BLaER1 treated with 17β-estradiol and CSF1 and Interleukin-3, amounts not matched to agents 10 nM and 100 nM (cell line): ENCODE data around the gene CDKN3.

Experiments used
- H3K27ac ChIP-seq, 11 experiments: shearing (Covaris generic); formaldehyde crosslinking; 2 replicates each; pipeline ENCODE4 v1.8.1; 2022
- H3K27me3 ChIP-seq, 11 experiments: shearing (Covaris generic); formaldehyde crosslinking; 2 replicates each; pipeline ENCODE4 v1.8.1; 2022
- H3K36me3 ChIP-seq, 11 experiments: shearing (Covaris generic); formaldehyde crosslinking; 2 replicates each; pipeline ENCODE4 v1.8.1; 2022
- H3K4me1 ChIP-seq, 10 experiments: shearing (Covaris generic); formaldehyde crosslinking; 2 replicates each; pipeline ENCODE4 v1.8.1; 2022
- H3K4me2 ChIP-seq, 11 experiments: shearing (Covaris generic); formaldehyde crosslinking; 2 replicates each; pipeline ENCODE4 v1.8.1; 2022
- H3K4me3 ChIP-seq, 10 experiments: shearing (Covaris generic); formaldehyde crosslinking; 2 replicates each; pipeline ENCODE4 v1.8.1; 2022
- H3K9ac ChIP-seq, 11 experiments: shearing (Covaris generic); formaldehyde crosslinking; 2 replicates each; pipeline ENCODE4 v1.8.1; 2022
- H3K9me3 ChIP-seq, 11 experiments: shearing (Covaris generic); formaldehyde crosslinking; replicated peaks in 1 of 11; 2 replicates each; pipeline ENCODE4 v1.8.1; 2022
- H4K20me1 ChIP-seq, 11 experiments: shearing (Covaris generic); formaldehyde crosslinking; 2 replicates each; pipeline ENCODE4 v1.8.1; 2022
- Cebpa-rat ChIP-seq, 11 experiments: shearing (Covaris generic); IDR thresholded peaks; 2 replicates each; pipeline ENCODE4 v1.8.1; 2022

Gene CDKN3

DNA sequence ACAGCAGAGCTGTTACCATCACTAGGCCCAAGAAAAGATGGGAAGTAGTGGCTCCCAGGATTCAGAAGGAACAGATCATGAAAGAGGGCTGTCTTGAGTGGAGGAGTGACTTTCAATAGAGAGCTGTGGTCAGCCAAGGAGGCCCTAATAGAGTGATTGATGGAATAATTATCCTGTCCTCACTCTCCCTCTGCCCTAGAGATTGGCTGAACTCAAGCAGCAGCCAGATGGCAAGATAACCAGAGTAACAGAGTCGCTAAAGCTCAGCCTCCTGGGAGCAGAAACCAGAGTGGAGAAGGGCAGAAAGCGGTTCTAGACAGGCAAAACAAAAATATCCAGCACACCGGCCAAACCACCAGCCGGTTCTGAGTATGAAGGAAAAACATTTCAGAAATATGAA is 68.8 kb downstream of the CDKN3 start:
- no peak overlapping the region for H3K9ac ChIP-seq
- no peaks in the 10 kb centered on the region for H4K20me1 ChIP-seq
- H3K4me1 ChIP-seq, result peaks cover 0 to 4% (median 0%) of the 10 kb centered on the region in 10 experiments; a peak in 1 of 20 replicates
- no peak for TF ChIP-seq Cebpa-rat (IDR thresholded peaks at IDR 0.05)
- H3K27ac ChIP-seq, result no peak overlapping the region
- H3K4me3 ChIP-seq, result no peak overlapping the region
- H3K27me3 ChIP-seq, result no peaks in the 10 kb centered on the region
- peaks cover 0 to 37% (median 0%) of the 10 kb centered on the region in 11 experiments; a peak in 8 of 22 replicates for H3K36me3 ChIP-seq
- peaks cover 19 to 33% (median 25%) of the 10 kb centered on the region in 11 experiments for H3K9me3 ChIP-seq
- no peak overlapping the region for H3K4me2 ChIP-seq

DNA sequence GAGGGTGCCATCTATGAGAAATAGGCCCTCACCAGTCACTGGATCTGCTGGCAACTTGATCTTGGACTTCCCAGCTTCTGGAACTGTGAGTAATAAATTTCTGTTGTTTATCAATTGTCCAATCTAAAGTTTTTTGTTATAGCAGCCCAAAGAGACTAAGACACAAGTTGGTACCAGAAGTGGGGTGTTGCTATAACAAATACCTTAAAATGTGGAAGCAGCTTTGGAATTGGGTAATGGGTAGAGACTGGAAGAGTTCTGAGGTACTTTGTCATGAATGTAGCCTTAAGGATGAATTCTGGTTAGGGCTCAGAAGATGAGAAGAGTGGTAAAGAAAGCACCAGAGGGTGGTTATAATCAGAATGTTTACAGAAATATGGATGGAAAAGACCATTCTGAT is 70.5 kb downstream of the CDKN3 start:
- H3K36me3 ChIP-seq, result peaks cover 0 to 53% (median 11%) of the 10 kb centered on the region in 11 experiments; a peak in 15 of 22 replicates
- no peak overlapping the region for H3K27ac ChIP-seq
- H3K27me3 ChIP-seq, result no peaks in the 10 kb centered on the region
- H3K4me1 ChIP-seq, result peaks cover 0 to 4% (median 0%) of the 10 kb centered on the region in 10 experiments; a peak in 1 of 20 replicates
- no peaks in the 10 kb centered on the region for H4K20me1 ChIP-seq
- peaks cover 17 to 30% (median 19%) of the 10 kb centered on the region in 11 experiments for H3K9me3 ChIP-seq
- H3K9ac ChIP-seq, result no peak overlapping the region
- H3K4me2 ChIP-seq, result no peak overlapping the region
- no peak overlapping the region for H3K4me3 ChIP-seq
- no peak for TF ChIP-seq Cebpa-rat (IDR thresholded peaks at IDR 0.05)
